ENCODE results near the gene ZFHX3. TPM values are rescaled to one million over a fixed set of nuclear protein-coding genes. Genes with fewer than 3 reads are reported as not detected.

ZFHX3 gene
- total and polyA plus RNA-seq, 10 of the 15 experiments (the other 5 are each of a cell fraction or from before 2014, with no cell fraction given): 0.68 to 8.6 (median 2.0) TPM

DNA sequence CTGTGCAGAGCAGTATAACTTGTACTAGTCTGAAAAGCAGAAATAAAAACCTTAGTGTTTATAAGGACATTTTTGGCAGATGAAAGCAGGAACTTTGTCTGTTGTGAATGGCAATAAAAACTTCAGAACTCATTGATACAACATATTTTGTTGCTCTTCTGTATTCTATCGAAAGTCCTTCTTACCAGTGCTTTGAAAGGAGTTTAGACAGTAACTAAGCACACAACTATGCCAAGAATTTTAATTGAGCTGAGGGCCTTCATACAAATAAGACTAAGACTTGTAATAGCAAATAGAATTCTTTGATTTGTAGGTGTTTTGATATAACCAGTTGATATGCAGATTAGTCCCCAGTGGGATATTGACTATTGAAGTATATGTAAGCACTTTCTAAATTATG is 308.4 kb downstream of the ZFHX3 start:
- Histone ChIP-seq H3K27me3 (replicated peaks in 1 of 2; ENCODE audit: control insufficient read depth in 2 of 2, insufficient read depth in 2 of 2, low read length in 1 of 2) (no peaks in the 10 kb centered on the region), H3K4me1 (ENCODE audit: control insufficient read depth, insufficient read depth, low read length) (peaks cover 10% of the 10 kb centered on the region; the same call in 1 of the 2 replicates), H2AFZ (ENCODE audit: control insufficient read depth, low read depth, low read length) (no peak overlapping the region), H4K20me1 (ENCODE audit: control insufficient read depth, insufficient read depth) (no peaks in the 10 kb centered on the region), H3K36me3 (ENCODE audit: control insufficient read depth in 2 of 2, insufficient read depth in 2 of 2, low read length in 1 of 2) (no peaks in the 10 kb centered on the region), H3K4me3 (no peak overlapping the region), H3K9me3 (replicated peaks; ENCODE audit: control insufficient read depth, insufficient read depth, low read length) (no peaks in the 10 kb centered on the region; the same call in 2 of the 3 replicates), H3K9ac (ENCODE audit: control insufficient read depth, insufficient read depth, low read length) (no peak overlapping the region), H3K27ac (ENCODE audit: control insufficient read depth, insufficient read depth) (no peak overlapping the region), H3K4me2 (ENCODE audit: control insufficient read depth, insufficient read depth) (no peak overlapping the region), H3K79me2 (ENCODE audit: control insufficient read depth, insufficient read depth, low read length) (no peaks in the 10 kb centered on the region)
- RAD21 ChIA-PET (ENCODE audit: unreplicated experiment): no interaction called here
- in situ Hi-C loops (cut with MboI): no loop called here
- POLR2A ChIA-PET: no interaction called here
- intact Hi-C loops (cut with micrococcal nuclease; ENCODE audit: unreplicated experiment): no loop called here
- no peak for ATAC-seq
- CTCF ChIA-PET: no interaction called here
- BruUV-seq (replicated peaks): no TSS peak
- 100% methylated on average over 1 of the region's 1 CpG for WGBS (ENCODE audit: insufficient coverage, insufficient replicate concordance, low lambda C conversion rate, missing lambda C conversion rate)
- DNase-seq (ENCODE audit: low read depth, low spot score): no peak
- no peak for FAIRE-seq
- TF ChIP-seq SMARCA5 (IDR thresholded peaks at IDR 0.05): no peak
- TF ChIP-seq, protein P1, sequence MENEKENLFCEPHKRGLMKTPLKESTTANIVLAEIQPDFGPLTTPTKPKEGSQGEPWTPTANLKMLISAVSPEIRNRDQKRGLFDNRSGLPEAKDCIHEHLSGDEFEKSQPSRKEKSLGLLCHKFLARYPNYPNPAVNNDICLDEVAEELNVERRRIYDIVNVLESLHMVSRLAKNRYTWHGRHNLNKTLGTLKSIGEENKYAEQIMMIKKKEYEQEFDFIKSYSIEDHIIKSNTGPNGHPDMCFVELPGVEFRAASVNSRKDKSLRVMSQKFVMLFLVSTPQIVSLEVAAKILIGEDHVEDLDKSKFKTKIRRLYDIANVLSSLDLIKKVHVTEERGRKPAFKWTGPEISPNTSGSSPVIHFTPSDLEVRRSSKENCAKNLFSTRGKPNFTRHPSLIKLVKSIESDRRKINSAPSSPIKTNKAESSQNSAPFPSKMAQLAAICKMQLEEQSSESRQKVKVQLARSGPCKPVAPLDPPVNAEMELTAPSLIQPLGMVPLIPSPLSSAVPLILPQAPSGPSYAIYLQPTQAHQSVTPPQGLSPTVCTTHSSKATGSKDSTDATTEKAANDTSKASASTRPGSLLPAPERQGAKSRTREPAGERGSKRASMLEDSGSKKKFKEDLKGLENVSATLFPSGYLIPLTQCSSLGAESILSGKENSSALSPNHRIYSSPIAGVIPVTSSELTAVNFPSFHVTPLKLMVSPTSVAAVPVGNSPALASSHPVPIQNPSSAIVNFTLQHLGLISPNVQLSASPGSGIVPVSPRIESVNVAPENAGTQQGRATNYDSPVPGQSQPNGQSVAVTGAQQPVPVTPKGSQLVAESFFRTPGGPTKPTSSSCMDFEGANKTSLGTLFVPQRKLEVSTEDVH (IDR thresholded peaks at IDR 0.05; ENCODE audit: low read depth, partially characterized antibody): no peak
- TF ChIP-seq SRF (IDR thresholded peaks at IDR 0.05; ENCODE audit: low read depth in 2 of 2, low read length in 2 of 2): no peak
- TF ChIP-seq NFIC (IDR thresholded peaks at IDR 0.05; ENCODE audit: low read depth, low read length): no peak
- no peak for TF ChIP-seq BMI1 (IDR thresholded peaks at IDR 0.05; ENCODE audit: borderline replicate concordance)
- TF ChIP-seq MEF2B (IDR thresholded peaks at IDR 0.05; ENCODE audit: partially characterized antibody, poor library complexity, severe bottlenecking): no peak
- no peak for TF ChIP-seq SMAD1 (IDR thresholded peaks at IDR 0.05; ENCODE audit: low read depth, partially characterized antibody)
- TF ChIP-seq, protein P2, sequence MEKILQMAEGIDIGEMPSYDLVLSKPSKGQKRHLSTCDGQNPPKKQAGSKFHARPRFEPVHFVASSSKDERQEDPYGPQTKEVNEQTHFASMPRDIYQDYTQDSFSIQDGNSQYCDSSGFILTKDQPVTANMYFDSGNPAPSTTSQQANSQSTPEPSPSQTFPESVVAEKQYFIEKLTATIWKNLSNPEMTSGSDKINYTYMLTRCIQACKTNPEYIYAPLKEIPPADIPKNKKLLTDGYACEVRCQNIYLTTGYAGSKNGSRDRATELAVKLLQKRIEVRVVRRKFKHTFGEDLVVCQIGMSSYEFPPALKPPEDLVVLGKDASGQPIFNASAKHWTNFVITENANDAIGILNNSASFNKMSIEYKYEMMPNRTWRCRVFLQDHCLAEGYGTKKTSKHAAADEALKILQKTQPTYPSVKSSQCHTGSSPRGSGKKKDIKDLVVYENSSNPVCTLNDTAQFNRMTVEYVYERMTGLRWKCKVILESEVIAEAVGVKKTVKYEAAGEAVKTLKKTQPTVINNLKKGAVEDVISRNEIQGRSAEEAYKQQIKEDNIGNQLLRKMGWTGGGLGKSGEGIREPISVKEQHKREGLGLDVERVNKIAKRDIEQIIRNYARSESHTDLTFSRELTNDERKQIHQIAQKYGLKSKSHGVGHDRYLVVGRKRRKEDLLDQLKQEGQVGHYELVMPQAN (conservative IDR thresholded peaks at IDR 0.05): no peak
- SMC1A ChIA-PET (ENCODE audit: uncharacterized antibody, unreplicated experiment): interaction anchor here (0.6 kb wide), 1 partner anchor 32 kb away, joined by 3 read pairs; no protein-coding TSS in a partner anchor
